ENCODE measurements around the gene MATCAP1. TPM values are rescaled to one million over a fixed set of nuclear protein-coding genes. Genes with fewer than 3 reads are reported as not detected.

Gene MATCAP1
- total RNA-seq, 4 donors from 2014 or later = 20.8 to 57.8 (median 42.3) TPM

DNA sequence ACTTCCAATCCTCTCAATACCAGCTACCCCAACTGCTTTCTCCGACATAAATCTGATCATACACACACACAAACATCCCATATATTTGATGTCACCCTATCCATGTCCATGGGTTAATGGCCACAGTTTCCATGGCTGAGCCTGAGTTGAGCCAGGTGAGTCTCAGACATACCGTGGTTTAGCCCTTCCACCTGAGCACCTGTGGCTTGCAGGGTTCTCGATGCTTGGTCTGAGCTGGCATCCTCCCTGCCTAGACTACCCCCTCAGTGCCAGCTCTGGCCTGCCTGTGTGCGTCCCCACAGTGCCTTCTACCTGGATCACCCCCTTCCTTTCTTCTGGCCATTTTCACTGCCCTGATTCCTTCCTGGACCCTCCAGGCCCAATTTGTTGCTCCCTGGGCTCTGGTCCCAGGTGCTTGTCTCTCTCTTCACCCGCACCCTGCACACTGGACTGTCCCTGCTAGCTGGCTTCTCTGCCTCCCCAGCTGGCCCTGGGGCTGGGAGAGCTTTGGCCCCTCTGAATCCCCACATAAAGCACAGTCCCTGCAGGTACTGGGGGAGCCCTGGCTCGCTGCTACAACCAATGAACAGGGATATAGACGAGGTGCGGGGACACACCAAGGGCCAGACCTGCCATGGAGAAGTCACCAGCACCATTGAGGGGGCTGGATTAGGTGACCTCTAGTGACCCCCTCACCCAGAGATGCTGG is 22.5 kb upstream of the MATCAP1 start:
- Histone ChIP-seq H3K27me3 (no peaks in the 10 kb centered on the region), H3K27ac (no peak overlapping the region), H3K9me3 (no peaks in the 10 kb centered on the region), H3K4me1 (no peaks in the 10 kb centered on the region), H3K4me3 (no peak overlapping the region), H3K36me3 (peaks cover 0 to 29% (median 0%) of the 10 kb centered on the region in 3 donors)
- no peak for DNase-seq
- TF ChIP-seq, protein P1, sequence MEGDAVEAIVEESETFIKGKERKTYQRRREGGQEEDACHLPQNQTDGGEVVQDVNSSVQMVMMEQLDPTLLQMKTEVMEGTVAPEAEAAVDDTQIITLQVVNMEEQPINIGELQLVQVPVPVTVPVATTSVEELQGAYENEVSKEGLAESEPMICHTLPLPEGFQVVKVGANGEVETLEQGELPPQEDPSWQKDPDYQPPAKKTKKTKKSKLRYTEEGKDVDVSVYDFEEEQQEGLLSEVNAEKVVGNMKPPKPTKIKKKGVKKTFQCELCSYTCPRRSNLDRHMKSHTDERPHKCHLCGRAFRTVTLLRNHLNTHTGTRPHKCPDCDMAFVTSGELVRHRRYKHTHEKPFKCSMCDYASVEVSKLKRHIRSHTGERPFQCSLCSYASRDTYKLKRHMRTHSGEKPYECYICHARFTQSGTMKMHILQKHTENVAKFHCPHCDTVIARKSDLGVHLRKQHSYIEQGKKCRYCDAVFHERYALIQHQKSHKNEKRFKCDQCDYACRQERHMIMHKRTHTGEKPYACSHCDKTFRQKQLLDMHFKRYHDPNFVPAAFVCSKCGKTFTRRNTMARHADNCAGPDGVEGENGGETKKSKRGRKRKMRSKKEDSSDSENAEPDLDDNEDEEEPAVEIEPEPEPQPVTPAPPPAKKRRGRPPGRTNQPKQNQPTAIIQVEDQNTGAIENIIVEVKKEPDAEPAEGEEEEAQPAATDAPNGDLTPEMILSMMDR (IDR thresholded peaks at IDR 0.05) = no peak
- no peak for TF ChIP-seq POLR2A (IDR thresholded peaks at IDR 0.05)

DNA sequence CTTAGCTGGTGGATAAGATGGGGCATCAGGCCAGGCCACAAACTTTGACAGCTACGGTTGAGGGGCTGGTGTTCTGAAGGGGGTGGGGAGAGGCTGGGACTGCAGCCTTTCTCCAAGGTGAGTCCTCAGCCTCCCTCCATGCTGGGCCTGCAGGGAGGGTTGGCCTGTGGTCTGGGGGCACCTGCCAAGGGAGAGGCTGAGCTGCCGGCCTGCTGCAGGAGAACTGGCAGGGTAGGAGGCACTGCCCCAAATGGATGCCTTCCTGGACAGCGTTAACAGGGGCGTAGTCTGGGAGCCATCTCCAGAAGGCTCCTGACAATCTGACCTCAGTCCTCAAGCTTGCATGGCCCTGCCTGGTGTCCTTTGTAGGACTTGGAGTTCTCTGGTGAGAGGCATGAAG is 20.3 kb upstream of the MATCAP1 start:
- H3K9me3 ChIP-seq = no peaks in the 10 kb centered on the region
- H3K4me3 ChIP-seq = no peak overlapping the region
- DNase-seq = no peak
- peaks cover 0 to 38% (median 0%) of the 10 kb centered on the region in 3 donors for H3K36me3 ChIP-seq
- TF ChIP-seq, protein P1 (IDR thresholded peaks at IDR 0.05) = no peak
- no peak for TF ChIP-seq POLR2A (IDR thresholded peaks at IDR 0.05)
- peaks cover 0 to 12% (median 0%) of the 10 kb centered on the region in 4 donors for H3K4me1 ChIP-seq
- H3K27me3 ChIP-seq = no peaks in the 10 kb centered on the region
- H3K27ac ChIP-seq = no peak overlapping the region

DNA sequence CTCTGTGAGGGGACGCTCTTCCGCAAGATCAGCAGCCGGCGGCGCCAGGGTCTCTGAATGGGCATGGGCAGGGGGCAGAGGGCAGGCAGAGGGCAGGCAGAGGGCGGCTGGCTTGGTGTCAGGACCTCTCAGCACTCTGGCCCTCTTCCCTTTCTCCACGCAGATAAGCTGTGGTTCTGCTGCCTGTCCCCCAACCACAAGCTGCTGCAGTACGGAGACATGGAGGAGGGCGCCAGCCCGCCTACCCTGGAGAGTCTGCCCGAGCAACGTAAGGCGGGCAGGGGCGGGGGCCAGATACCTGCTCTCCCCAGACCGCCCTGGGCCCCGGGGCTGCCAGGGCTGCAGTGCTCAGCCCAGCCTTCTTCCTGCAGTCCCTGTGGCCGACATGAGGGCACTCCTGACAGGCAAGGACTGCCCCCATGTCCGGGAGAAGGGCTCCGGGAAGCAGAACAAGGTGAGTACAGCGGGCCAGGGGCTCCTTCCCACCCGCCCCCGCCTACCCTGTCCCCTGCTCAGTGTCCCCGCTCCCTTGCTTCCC is 19.3 kb upstream of the MATCAP1 start:
- DNase-seq = no peak

DNA sequence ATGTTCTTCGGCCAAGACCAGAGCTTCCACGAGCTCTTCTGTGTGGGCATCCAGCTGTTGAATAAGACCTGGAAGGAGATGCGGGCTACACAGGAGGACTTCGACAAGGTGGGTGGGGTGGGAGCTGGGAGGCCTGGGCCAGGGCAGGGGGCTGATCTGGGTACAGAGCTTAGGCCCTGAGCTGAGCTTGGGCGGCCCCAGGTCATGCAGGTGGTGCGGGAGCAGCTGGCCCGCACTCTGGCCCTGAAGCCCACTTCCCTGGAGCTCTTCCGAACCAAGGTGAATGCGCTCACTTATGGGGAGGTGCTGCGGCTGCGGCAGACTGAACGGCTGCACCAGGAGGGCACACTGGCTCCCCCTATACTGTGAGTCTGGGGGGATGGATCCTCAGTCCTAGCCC is 18.7 kb upstream of the MATCAP1 start:
- no peak overlapping the region for H3K27ac ChIP-seq
- H3K9me3 ChIP-seq = no peaks in the 10 kb centered on the region
- H3K27me3 ChIP-seq = no peaks in the 10 kb centered on the region
- TF ChIP-seq, protein P1 (IDR thresholded peaks at IDR 0.05) = no peak
- TF ChIP-seq POLR2A (IDR thresholded peaks at IDR 0.05) = no peak
- H3K4me3 ChIP-seq = no peak overlapping the region
- peaks cover 0 to 24% (median 0%) of the 10 kb centered on the region in 4 donors for H3K4me1 ChIP-seq
- no peak for DNase-seq
- H3K36me3 ChIP-seq = peaks cover 0 to 50% (median 0%) of the 10 kb centered on the region in 3 donors

More for the DNA sequence above, 19.3 kb upstream of the MATCAP1 start:
- TF ChIP-seq, protein P1 (IDR thresholded peaks at IDR 0.05) = no peak
- no peak for TF ChIP-seq POLR2A (IDR thresholded peaks at IDR 0.05)
- Histone ChIP-seq H3K27me3 (no peaks in the 10 kb centered on the region), H3K4me1 (peaks cover 0 to 18% (median 0%) of the 10 kb centered on the region in 4 donors), H3K36me3 (peaks cover 0 to 44% (median 0%) of the 10 kb centered on the region in 3 donors), H3K27ac (no peak overlapping the region), H3K9me3 (no peaks in the 10 kb centered on the region), H3K4me3 (no peak overlapping the region)

DNA sequence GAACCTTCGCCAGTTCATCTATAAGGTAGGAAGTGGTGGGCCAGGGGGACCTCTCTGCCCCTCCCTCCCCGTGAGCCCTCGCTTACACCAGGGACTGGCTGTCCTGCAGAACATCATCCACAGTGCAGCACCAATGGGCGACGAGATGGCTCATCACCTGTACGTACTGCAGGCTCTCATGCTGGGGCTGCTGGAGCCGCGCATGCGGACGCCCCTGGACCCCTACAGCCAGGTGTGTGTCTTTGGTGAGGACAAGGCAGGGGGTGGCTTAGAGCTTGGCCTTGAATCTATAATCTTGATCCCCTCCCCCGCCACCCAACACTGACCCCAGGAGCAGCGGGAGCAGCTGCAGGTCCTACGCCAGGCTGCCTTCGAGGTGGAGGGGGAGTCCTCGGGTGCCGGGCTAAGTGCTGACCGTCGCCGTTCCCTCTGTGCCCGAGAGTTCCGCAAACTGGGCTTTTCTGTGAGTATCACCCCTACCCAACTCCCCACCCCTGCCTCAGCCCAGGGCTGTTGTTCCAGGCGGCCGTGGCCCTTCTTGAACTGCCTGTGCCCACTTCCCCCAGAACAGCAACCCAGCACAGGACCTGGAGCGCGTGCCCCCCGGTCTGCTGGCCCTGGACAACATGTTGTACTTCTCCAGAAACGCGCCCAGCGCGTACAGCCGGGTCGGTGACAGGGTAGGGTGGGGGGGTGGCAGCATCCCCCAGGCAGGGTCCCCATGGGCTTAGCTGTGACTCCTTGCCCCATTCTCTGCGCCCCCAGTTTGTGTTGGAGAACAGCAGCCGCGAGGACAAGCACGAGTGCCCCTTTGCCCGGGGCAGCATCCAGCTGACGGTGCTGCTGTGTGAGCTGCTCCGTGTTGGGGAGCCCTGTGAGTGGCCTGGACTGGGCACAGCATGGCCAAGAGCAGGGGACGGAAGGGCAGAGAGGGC is 17.9 kb upstream of the MATCAP1 start:
- TF ChIP-seq, protein P1 (IDR thresholded peaks at IDR 0.05) = no peak
- no peak for TF ChIP-seq POLR2A (IDR thresholded peaks at IDR 0.05)
- no peak overlapping the region for H3K27ac ChIP-seq
- peaks cover 0 to 26% (median 0%) of the 10 kb centered on the region in 4 donors for H3K4me1 ChIP-seq
- no peak overlapping the region for H3K4me3 ChIP-seq
- no peaks in the 10 kb centered on the region for H3K27me3 ChIP-seq
- no peaks in the 10 kb centered on the region for H3K9me3 ChIP-seq
- DNase-seq = no peak
- peaks cover 0 to 57% (median 0%) of the 10 kb centered on the region in 3 donors for H3K36me3 ChIP-seq

Measured in Peyer's patch (tissue), 4 donors.